Retinal pigment epithelial cell (primary cell): Measurements from ENCODE around the gene TMEM97.

ENCODE experiments used
- DNase-seq: peaks from one replicate; pipeline ENCODE4 v3.0.0-alpha.2; 2010; ENCODE audit warnings: low read depth
- H3K4me3 ChIP-seq: 2 replicates; pipeline ENCODE4 v1.5.1; 2011; ENCODE audit warnings: mild to moderate bottlenecking, low read length, control low read depth, moderate library complexity
- CTCF ChIP-seq: conservative IDR thresholded peaks from 2 replicates; pipeline ENCODE4 v1.5.1; 2011; ENCODE audit warnings: low read depth, low read length, control low read depth, inconsistent platforms

TMEM97 gene

GRCh38 chr17:28369684-28370034 is 50.7 kb downstream of the TMEM97 start:
- no peak for TF ChIP-seq CTCF

GRCh38 chr17:28370035-28370743 is 51.2 kb downstream of the TMEM97 start, which contains the start of gene VTN:
Gene VTN (minus strand): TSS chr17:28370307. CDS start chr17:28370203, 104 bp downstream.
- peak within 1 kb of the TSS; percentile 22 for H3K4me3 ChIP-seq
- no peak for TF ChIP-seq CTCF
- peak; percentile 51 for DNase-seq

More at GRCh38 chr17:28369684-28370034, 50.7 kb downstream of the TMEM97 start:
- no peak for DNase-seq
- no peak overlapping the region for H3K4me3 ChIP-seq

GRCh38 chr17:28370744-28371103 is 51.7 kb downstream of the TMEM97 start:
- no peak for DNase-seq
- H3K4me3 ChIP-seq = peak overlapping the region; percentile 22
- TF ChIP-seq CTCF = no peak

- DNase-seq = peak; percentile 54
- peak within 1 kb of the TSS; percentile 57 for H3K4me3 ChIP-seq
- TF ChIP-seq CTCF = no peak
Measured at GRCh38 chr17:28371245-28372202, 52.5 kb downstream of the TMEM97 start, which contains the start of gene SARM1. Gene SARM1 (plus strand): TSS chr17:28371694. CDS start chr17:28372033, 339 bp downstream.

GRCh38 chr17:28372203-28372944 is 53.4 kb downstream of the TMEM97 start:
- H3K4me3 ChIP-seq = peak overlapping the region; percentile 57
- DNase-seq = no peak
- no peak for TF ChIP-seq CTCF

- peak overlapping the region; percentile 46 for H3K4me3 ChIP-seq
- TF ChIP-seq CTCF = no peak
- no peak for DNase-seq
Measured at GRCh38 chr17:28372945-28373274, 53.9 kb downstream of the TMEM97 start.
